T1000 (cell line): ENCODE results near the gene LAMC3.

ENCODE experiments used
- DNase-seq: peaks from one replicate; lab custom pipeline; 2025; ENCODE audit warnings: mixed read lengths; lab: John Stamatoyannopoulos, UW

Gene LAMC3

DNA sequence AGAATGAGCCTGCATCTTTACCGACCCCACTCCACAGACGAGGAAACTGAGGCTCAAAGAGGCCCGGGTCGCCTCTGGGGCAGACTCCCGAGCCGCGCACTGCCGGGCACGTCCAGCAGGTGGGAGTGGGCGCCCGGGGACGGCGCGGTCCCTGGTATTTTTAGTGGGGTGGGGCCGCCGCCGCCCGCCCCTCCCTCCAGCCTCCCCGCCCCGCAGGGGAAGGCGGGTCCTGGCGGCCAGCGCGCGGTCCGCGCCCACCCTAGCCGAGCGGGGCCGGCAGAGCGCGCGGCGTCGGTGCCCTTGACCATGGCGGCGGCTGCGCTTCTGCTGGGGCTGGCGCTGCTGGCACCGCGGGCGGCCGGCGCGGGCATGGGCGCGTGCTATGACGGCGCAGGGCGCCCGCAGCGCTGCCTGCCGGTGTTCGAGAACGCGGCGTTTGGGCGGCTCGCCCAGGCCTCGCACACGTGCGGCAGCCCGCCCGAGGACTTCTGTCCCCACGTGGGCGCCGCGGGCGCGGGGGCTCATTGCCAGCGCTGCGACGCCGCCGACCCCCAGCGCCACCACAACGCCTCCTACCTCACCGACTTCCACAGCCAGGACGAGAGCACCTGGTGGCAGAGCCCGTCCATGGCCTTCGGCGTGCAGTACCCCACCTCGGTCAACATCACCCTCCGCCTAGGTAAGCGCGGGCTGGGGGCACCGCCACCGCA is at the start of gene LAMC3:
LAMC3 (plus strand) TSS at position 266 of the 710 bp plus-strand sequence; CDS start at position 307, 41 bp downstream.
- DNase-seq, result no peak

- no peak for DNase-seq
These were observed 49.1 kb upstream of the LAMC3 start for GRCh38 chr9:130959809-130960334.

GRCh38 chr9:130960522-130961378 is 48.2 kb upstream of the LAMC3 start:
- DNase-seq, result no peak

DNA sequence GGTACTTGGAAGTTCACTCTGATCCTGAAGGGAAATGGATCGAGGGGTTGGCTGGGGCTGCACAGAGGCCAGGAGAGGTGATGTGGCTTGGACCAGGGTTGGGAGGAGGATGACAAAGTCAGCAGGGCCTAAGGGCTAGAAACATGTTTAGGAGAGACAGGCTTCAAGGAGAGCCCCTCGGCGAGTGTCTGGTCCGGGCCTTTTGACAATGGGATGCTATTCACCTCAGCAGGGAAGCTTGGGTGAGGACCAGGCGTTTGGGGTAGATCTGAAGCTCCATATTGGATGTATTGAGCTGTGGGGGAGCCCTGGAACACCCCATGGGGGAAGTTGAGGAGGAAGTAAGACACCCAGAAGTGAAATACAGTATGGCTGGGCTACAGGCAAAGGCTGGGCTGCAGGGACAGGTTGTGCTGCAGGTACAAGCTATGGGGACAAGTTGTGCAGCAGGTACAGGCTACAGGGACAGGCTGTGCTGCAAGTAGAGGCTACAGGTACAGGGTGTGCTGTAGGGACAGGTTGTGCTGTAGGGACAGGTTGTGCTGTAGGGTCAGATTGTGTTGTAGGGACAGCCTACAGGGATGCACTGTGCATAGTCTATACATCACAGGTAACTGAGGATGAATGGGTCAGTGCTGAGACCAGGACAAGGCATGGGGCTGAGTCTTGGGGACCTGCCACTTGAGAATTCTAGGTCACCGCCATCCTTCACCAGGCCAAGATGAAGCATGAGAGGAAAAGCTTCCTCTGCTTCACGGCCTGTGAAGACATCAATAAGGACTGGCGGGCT is 47.3 kb upstream of the LAMC3 start:
- no peak for DNase-seq

DNA sequence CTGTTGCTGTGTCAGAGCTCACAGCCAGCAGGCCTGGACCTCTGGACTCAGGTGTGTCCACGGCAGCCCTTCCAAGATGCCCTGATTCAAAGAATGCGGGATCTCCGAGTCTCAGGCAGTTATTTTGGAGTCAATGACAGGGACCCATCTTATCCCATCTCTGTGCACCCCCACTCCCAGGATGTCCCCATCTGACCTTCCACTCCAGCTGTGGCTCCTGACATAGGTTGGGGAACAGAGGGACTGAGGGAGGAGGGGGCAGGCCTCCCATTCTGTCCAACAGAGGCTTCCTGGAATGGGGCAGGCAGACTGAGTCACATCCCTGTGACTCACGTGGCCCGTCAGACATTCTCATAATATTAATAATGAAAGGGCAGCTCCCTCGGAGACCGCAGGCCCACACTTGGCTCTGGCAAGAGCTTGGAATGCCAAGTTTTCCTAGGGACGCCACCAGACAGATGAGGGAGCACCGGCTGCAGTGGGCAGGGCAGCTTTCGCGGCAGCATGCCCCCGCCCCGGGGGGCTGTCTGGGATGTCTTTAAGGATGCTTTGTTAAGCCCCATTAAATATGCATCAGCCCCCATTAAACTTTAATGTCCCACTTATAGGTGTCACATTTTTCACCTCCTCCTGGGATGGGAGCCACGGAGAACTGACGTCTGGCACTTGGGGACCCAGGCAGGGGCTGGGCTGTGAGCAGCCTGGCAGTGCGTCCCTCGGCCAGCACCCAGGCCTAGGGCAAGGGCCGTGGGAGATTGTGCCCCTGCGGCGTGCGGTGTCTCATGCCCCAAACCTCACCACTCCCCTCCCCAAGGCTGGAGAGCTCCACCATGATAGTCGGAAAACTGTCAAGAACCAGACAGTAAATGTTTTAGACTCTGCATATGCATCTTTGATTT is 46.3 kb upstream of the LAMC3 start:
- peak; percentile 86 for DNase-seq

DNA sequence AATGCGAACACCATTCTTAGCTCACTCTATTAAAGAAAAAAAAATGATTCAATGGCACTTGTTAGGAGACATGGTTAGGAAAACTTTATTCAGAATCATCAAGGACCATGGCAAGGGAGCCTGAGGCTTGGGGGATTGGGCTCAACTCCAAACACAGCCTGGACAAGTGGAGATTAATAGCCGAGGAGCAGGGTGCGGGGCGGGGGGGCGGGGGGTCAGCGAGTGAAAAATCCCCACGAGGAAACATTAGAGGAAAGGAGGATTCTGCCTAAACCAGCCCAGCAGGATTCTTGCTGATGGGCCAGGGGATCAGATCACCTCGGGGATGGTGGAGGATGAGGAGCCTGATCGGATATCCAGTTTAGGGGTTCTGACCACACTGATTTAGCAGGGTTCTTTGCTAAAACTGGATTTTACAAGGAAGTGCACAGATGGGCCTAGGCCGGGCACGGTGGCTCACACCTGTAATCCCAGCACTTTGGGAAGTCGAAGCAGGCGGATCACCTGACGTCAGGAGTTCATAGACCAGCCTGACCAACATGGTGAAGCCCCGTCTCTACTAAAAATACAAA is 45.6 kb upstream of the LAMC3 start:
- DNase-seq, result no peak

GRCh38 chr9:130963916-130964315 is 45.1 kb upstream of the LAMC3 start:
- DNase-seq, result no peak

DNA sequence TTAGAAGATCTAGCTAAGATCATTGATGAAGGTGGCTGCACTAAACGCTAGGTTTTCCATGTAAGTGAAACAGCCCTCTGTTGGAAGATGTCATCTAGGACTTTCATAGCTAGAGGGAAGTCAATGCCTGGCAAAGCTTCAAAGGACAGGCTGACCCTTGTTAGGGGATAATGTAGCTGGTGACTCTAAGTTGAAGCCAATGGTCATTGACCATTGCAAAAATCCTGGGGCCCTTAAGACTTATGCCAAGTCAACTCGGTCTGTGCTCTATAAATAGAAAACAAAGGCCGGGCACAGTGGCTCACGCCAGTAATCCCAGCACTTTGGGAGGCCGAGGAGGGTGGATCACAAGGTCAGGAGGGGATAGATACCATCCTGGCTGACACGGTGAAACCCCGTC is 43.3 kb upstream of the LAMC3 start:
- DNase-seq, result no peak

- DNase-seq, result no peak
These were observed 38.9 kb upstream of the LAMC3 start for GRCh38 chr9:130970052-130970451.

DNA sequence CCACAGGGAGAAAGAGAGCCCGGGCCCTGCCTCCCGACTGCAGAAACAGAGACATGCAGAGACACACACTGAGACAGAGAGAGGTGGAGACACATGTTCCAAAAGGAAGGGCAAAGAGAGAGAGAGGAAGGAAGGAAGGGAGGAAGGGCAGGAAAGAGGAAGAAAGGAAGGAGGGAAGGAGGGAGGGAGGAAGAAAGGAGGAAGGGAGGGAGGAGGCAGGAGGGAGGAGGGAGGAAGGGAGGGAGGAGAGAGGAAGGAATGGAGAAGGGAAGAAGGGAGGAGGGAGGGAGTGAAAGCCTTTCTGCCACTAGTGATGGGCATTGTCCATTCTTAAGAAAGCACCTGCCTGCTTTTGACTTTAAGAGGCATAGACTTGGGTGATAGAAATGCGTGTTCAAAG is 38.1 kb upstream of the LAMC3 start:
- DNase-seq, result no peak

DNA sequence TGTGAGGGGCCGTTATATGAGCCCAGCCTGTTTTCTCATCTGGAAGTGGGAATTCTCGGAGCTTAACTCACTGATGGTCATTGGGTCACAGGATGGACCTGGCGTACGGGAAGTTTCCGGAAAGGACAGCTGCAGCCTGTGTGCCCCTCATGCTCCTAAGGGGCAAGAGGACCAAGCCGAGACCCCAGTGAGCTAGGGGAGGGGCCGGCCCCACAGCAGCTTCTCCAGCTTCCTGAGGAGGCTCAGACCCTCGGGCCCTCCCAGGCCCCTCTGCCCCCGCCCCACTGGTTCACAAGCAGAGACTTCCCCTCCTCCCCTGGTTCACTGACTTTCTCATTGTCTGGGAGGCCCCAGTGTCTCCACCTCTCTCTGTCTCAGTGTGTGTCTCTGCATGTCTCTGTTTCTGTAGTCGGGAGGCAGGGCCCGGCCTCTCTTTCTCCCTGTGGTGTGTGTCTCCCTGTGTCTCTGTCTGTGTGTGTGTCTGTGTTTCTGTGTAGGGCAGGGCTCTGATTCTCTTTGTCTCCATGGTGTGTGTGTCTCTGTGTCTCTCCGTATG is 37.6 kb upstream of the LAMC3 start:
- no peak for DNase-seq

- no peak for DNase-seq
These were observed 36.6 kb upstream of the LAMC3 start for GRCh38 chr9:130972277-130972956.

- no peak for DNase-seq
These were observed 35.9 kb upstream of the LAMC3 start for GRCh38 chr9:130972957-130973685.

GRCh38 chr9:130973686-130974281 is 35.2 kb upstream of the LAMC3 start:
- no peak for DNase-seq

GRCh38 chr9:130974697-130975096 is 34.3 kb upstream of the LAMC3 start:
- no peak for DNase-seq

GRCh38 chr9:130975156-130975555 is 33.8 kb upstream of the LAMC3 start:
- DNase-seq, result no peak

DNA sequence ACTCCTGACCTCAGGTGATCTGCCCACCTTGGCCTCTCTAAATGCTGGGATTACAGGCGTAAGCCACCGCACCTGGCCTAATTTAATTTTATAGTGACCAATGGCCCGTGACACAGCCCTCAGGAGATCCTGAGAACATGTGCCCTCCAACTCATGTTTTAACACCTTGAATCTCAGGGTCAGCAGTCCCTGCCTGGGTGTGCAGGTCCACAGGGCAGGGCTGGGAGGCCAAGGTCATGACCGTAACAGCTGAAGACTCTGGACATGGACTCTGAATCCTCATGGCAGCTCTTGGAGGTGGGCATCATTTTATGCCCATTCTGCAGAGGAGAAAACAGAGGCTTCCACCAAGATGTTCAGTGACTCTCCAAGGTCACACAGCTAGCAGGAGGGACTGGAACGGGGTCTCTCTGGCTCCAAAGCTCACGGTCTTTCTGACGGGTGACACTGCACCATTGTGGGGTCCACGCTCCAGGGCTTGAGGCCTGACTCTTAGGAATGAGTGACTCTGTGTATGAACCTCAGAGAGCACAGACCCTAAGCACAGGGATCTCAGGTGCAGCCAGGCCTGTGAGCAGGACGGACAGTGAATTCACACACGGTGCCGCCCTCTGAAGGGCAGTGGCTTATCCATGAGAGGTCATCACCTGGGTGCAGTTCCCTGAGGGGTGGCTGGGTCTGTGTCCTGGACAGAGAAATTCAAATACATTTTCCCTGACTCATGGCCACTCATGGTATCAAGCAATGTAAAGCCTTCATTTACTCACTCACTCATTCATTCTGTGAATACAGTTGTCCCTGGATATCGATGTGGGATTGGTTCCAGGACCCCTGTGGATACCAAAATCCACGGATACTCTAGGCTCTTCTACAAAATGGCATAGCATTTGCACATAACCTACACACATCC is 32.8 kb upstream of the LAMC3 start:
- no peak for DNase-seq

DNA sequence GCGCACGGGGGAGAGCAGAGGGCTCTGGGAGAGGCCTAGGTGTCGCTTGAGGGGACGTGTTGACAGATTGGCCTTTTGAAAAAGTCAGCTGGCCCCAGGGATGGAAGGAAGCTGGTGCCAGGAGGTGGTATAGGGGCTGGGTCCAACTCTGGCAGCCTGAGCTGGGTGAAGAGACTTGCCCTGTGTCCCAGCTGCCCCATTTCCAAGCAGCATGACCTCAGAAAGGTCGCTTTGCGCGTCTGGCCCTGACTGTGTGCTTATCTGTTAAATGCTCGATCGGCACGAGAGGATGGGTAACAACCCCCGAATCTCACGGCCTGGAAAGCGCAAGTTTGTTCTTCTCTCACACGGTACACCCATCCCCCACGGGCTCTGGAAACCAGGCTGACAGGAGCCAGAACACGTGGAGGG is 31.2 kb upstream of the LAMC3 start:
- no peak for DNase-seq
